Stomach (tissue), 4 donors: ENCODE measurements around the gene KIF11.

Experiments used
- CTCF ChIP-seq, 7 experiments: fragments of 450-650 bp in 4 of 7; fragments of 200-600 bp in 3 of 7; sonication (generic) in 3 of 7; IDR thresholded peaks; one replicate each; pipeline ENCODE4 v1.5.1; 2016 to 2019; ENCODE audit warnings: antibody characterized with exemption in 7 of 7, control low read depth in 2 of 7, mild to moderate bottlenecking in 1 of 7
- EP300 ChIP-seq: sonication (generic); formaldehyde crosslinking; IDR thresholded peaks from one replicate; pipeline ENCODE4 v1.6.1; 2017; ENCODE audit warnings: antibody characterized with exemption
- POLR2A ChIP-seq, 4 donors: fragments of 450-650 bp; IDR thresholded peaks; one replicate each; pipeline ENCODE4 v1.6.1; 2016; ENCODE audit warnings: antibody characterized with exemption in 4 of 4, control low read depth in 2 of 4, mild to moderate bottlenecking in 1 of 4, moderate library complexity in 1 of 4
- POLR2AphosphoS5 ChIP-seq, 3 donors: sonication (generic); formaldehyde crosslinking; IDR thresholded peaks; one replicate each; pipeline ENCODE4 v1.6.1; 2016; ENCODE audit warnings: antibody characterized with exemption in 3 of 3

DNA sequence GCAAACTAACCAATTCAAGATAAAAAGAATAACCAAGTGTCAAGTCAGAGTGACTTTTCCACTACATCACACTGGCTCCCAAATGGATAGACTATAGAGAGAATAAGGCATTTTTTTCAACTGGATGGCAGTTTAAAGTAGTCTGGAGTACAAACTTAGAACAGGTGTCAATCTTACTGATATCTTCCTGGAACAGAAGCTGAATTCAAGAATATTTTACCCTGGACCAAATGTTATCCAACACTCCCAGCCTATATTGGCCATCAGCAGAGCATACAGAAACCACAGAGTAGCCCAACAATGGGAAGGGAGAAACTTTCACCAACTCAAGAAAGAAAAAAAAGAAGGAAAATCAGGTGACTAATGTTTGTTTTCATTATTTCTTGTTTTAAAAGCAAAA lies 30.5 kb upstream of the KIF11 start:
- TF ChIP-seq EP300 (no peak), POLR2A (IDR thresholded peaks at IDR 0.05) (no peak), CTCF (IDR thresholded peaks at IDR 0.05) (no peak), POLR2AphosphoS5 (IDR thresholded peaks at IDR 0.05) (no peak)
